22Rv1 (cell line): ENCODE results near the gene TRAPPC5.

ENCODE experiments used
- H3K27ac ChIP-seq: fragments of 450-650 bp; 2 replicates; pipeline ENCODE4 v1.5.1; 2017
- ZFX ChIP-seq: fragments of 450-650 bp; IDR thresholded peaks from 2 replicates; pipeline ENCODE4 v1.6.1; 2017; ENCODE audit warnings: antibody characterized with exemption, borderline replicate concordance
- TF ChIP-seq, protein P1 (sequence below): fragments of 450-650 bp; IDR thresholded peaks from 2 replicates; pipeline ENCODE4 v1.5.1; 2017; ENCODE audit warnings: mild to moderate bottlenecking

TRAPPC5 gene

DNA sequence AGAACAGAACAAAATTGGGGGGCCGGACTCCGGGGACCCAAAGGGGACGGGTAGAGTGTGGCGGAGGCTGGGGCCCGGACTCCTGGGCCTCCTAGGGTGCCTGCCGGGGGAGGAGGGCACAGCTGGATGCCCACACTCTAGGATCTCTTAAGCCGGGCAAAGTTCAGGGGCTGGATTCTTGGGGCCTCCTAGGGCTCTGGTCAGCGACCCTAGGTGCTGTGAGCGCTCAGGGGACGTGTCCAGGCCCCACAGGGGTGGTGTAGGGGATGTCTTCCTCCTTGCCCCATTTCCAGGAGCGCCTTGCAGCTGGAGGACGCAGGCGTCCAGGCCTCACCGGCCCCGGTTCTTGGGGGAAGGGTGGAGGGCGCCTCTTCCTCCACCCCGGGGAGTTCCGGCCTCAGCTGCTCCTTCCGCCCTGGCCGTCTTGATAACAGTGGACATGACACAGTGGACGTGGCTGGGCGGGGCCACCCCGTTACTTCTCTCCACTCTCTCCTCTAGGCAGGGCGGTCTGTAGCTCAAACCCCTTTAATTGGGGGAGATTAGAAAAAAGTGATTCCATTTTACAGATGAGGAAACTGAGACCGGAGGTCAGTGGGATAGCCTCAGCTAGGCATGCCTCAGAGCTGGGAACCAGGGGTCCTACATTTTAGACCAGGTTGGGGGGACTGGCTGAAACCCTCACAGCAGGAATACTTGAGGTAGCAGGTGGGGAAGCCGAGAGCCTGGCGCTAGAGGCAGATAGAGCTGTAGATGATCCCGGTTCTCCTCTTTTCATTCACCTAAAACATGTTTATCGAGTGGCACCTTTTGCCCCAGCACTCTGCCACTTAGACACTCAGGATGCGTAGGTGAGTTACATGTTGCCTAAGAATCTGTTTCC, 43.0 kb upstream of the TRAPPC5 start:
- no peak for TF ChIP-seq ZFX
- TF ChIP-seq, protein P1, sequence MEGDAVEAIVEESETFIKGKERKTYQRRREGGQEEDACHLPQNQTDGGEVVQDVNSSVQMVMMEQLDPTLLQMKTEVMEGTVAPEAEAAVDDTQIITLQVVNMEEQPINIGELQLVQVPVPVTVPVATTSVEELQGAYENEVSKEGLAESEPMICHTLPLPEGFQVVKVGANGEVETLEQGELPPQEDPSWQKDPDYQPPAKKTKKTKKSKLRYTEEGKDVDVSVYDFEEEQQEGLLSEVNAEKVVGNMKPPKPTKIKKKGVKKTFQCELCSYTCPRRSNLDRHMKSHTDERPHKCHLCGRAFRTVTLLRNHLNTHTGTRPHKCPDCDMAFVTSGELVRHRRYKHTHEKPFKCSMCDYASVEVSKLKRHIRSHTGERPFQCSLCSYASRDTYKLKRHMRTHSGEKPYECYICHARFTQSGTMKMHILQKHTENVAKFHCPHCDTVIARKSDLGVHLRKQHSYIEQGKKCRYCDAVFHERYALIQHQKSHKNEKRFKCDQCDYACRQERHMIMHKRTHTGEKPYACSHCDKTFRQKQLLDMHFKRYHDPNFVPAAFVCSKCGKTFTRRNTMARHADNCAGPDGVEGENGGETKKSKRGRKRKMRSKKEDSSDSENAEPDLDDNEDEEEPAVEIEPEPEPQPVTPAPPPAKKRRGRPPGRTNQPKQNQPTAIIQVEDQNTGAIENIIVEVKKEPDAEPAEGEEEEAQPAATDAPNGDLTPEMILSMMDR, result no peak
- peak overlapping the region; percentile 71 for H3K27ac ChIP-seq

DNA sequence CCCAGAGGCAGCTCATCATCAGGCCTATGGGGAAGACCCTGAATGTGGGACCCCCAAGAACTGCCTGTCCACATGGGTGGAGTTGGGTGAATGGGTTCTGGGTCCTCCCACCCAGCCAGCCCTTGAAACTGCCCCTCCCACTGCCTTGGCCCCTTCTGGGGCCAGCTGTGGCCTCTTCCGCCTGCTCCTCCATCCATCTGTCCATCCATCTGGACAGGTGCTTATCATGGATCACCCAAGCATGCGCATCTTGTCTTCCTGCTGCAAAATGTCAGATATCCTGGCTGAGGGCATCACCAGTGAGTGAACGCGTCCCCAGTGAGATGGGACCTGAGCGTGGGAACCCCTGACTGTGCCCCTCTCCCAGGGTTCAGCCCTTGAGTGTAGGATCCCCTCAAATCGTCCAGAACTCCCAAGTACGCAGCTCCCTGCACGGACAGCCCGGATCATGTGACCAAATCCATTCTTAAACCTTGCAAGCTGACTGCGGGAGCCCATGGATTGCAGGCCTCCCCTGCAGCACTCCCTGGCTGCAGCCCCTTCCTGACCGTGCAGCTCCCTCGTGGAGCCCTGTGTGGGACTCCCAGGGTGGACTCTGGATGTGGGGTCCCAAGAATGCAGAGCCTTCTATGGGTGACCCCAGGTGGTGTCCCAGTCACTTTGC, 41.7 kb upstream of the TRAPPC5 start:
- TF ChIP-seq ZFX, result no peak
- TF ChIP-seq, protein P1, result no peak

DNA sequence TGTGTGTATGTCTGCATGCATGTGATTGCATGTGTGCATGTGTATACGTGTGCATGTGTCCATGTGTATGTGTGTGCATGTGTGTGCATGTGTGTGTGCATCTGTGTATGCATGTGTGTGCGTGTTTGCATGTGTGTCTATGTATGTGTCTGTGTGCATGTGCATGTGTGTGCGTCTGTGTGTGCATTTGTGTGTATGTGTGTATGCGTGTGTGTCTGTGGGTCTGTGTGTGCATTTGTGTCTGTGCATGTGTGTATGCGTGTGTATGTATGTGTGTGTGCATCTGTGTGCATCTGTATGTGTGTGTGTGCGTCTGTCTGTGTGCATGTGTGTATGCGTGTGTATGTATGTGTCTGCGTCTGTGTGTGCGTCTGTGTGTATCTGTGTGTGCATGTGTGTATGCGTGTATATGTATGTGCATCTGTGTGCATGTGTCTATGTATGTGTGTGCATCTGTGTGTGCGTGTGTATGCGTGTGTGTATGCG, 40.7 kb upstream of the TRAPPC5 start:
- TF ChIP-seq ZFX, result no peak
- TF ChIP-seq, protein P1, result no peak
- H3K27ac ChIP-seq, result no peak overlapping the region

More for the DNA sequence above, 41.7 kb upstream of the TRAPPC5 start:
- peak overlapping the region; percentile 71; the same call in 1 of the 2 replicates for H3K27ac ChIP-seq

DNA sequence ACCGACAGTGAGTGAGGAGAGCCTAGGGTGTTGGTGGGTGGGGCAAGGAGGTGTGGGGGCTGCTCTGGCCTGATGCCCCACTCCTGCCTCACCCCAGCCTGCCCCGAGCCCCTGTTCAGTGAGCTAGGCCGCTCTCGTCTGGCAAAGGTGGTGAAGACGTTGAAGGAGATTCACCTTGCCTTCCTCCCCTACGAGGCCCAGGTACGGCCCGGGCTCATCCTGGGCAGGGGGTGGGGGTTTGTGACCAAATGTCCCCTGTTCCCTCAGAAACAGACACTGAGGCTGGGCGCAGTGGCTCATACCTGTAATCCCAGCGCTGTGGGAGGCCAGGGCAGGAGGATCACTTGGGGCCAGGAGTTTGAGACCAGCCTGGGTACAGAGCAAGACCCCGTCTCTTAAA, 39.8 kb upstream of the TRAPPC5 start:
- TF ChIP-seq, protein P1, result no peak
- TF ChIP-seq ZFX, result no peak
- H3K27ac ChIP-seq, result no peak overlapping the region

DNA sequence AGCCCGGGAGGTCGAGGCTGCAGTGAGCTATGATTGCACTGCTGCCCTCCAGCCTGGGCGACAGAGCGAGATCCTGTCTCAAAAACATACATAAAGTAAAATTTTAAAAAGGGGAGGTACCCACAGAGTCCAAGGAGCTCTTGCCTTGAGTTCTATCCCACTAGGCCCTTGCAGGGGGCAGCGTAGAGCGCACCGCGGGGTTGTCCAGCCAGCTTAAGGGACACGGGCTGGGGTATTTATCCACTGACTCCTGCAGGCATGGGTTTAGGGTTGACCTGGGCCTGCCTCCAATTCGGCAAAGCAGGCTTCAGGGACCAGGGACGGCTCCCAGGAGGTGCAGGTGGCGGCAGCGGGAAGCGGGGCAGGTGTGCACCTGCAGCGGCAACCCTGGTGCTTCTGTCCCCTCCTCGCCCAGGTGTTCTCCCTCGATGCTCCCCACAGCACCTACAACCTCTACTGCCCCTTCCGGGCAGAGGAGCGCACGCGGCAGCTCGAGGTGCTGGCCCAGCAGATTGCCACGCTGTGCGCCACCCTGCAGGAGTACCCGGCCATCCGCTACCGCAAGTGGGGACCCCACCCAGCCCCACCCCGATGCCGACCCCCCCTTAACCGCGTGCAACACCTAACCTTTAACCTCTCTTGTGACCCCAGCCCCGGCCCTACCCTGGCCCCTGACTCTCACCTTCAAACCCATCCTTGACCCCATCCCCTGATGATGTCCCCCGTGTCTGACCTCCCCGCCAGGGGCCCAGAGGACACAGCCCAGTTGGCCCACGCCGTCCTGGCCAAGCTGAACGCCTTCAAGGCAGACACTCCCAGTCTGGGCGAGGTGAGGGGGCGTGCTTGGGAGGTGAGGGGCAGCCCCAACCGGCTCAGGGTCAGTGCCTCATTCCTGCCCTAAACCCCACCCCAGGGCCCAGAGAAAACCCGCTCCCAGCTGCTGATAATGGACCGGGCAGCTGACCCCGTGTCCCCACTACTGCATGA, 39.0 kb upstream of the TRAPPC5 start:
- TF ChIP-seq, protein P1, result no peak
- no peak for TF ChIP-seq ZFX

DNA sequence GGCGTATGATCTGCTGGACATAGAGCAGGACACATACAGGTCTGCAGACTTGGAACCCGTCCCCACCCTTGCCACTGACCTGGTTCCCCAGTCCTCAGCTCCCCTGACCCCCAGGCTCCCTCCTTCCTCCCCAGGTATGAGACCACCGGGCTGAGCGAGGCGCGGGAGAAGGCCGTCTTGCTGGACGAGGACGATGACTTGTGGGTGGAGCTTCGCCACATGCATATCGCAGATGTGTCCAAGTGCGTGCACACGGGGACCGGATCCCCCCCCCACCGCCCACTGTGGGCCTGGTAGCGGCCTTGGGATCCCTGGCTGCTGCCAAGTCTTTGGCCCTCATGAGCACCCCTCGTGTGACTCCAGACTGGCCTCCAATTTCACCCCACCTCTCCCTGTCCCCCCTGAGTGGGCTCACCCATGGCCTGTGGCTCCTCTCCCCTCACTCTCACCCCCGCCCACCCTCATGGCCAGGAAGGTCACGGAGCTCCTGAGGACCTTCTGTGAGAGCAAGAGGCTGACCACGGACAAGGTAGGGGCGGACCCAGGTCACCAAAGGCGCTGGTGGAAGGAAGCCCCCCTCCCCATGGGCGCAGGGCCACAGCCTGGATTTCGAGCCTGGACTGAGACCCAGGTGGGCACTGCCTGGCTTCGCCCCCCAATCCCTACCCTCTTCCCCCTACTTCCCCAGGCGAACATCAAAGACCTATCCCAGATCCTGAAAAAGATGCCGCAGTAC, 38.2 kb upstream of the TRAPPC5 start:
- peak overlapping the region; percentile 26; the same call in 1 of the 2 replicates for H3K27ac ChIP-seq
- TF ChIP-seq, protein P1, result no peak
- no peak for TF ChIP-seq ZFX

More for the DNA sequence above, 39.0 kb upstream of the TRAPPC5 start:
- H3K27ac ChIP-seq, result no peak overlapping the region
